SK-N-SH treated with all-trans-retinoic acid at 6 μM for 48 hours (cell line): Measurements from ENCODE around the gene SFMBT1.

ENCODE experiments used
- BACH2 ChIP-seq: fragments of 250-450 bp; sonication (Bioruptor Pico); IDR thresholded peaks from 2 replicates; pipeline ENCODE4 v1.9.0; 2021; ENCODE audit warnings: mild to moderate bottlenecking, borderline replicate concordance
- ESRRG ChIP-seq: fragments of 250-450 bp; sonication (Bioruptor Pico); IDR thresholded peaks from 2 replicates; pipeline ENCODE4 v1.6.1; 2021; ENCODE audit warnings: mild to moderate bottlenecking
- ISL1 ChIP-seq: fragments of 250-450 bp; sonication (Bioruptor Pico); IDR thresholded peaks from 2 replicates; pipeline ENCODE4 v2.1.2; 2022; ENCODE audit warnings: mild to moderate bottlenecking, moderate library complexity
- OSR1 ChIP-seq: fragments of 250-450 bp; sonication (Bioruptor Pico); IDR thresholded peaks from 2 replicates; pipeline ENCODE4 v1.8.0; 2022; ENCODE audit warnings: moderate library complexity, mild to moderate bottlenecking, inconsistent platforms
- RARB ChIP-seq: fragments of 250-450 bp; sonication (Bioruptor Pico); IDR thresholded peaks from 2 replicates; pipeline ENCODE4 v1.8.0; 2021; ENCODE audit warnings: mild to moderate bottlenecking, moderate library complexity
- TCF4 ChIP-seq: fragments of 250-450 bp; sonication (Bioruptor Pico); IDR thresholded peaks from 2 replicates; pipeline ENCODE4 v1.8.0; 2021; ENCODE audit warnings: mild to moderate bottlenecking, moderate library complexity, borderline replicate concordance
- ZFP3 ChIP-seq: fragments of 250-450 bp; sonication (Bioruptor Pico); IDR thresholded peaks from 2 replicates; pipeline ENCODE4 v1.5.0; 2020; ENCODE audit warnings: mild to moderate bottlenecking, moderate library complexity
- ZNF565 ChIP-seq: fragments of 450-650 bp; formaldehyde crosslinking; conservative IDR thresholded peaks from 2 replicates; pipeline ENCODE4 v1.5.0; 2020; ENCODE audit warnings: low read depth, mild to moderate bottlenecking, moderate library complexity
- ZNF8 ChIP-seq: fragments of 450-650 bp; formaldehyde crosslinking; IDR thresholded peaks from 2 replicates; pipeline ENCODE4 v1.5.0; 2020; ENCODE audit warnings: mild to moderate bottlenecking, moderate library complexity
- TF ChIP-seq, protein P1 (sequence below): fragments of 250-450 bp; sonication (Bioruptor Pico); IDR thresholded peaks from 2 replicates; pipeline ENCODE4 v1.8.0; 2020; ENCODE audit warnings: mild to moderate bottlenecking, moderate library complexity, borderline replicate concordance

DNA sequence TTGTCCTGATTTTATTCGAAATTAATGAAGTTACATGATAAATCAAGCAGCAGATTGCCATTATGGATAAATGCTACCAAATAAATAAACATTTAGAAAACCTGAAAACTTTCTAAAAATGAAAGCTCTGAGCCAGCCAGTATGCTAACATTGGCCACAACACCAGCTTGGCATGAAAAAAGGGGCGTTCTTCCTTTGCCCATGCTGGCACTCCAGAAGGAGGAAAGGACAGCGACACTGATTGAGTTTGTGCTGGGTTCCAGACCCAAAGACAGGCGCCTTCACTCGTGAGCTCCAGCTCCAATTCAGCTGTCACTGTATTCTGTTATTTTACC, 153.6 kb downstream of the SFMBT1 start:
- TF ChIP-seq, protein P1, sequence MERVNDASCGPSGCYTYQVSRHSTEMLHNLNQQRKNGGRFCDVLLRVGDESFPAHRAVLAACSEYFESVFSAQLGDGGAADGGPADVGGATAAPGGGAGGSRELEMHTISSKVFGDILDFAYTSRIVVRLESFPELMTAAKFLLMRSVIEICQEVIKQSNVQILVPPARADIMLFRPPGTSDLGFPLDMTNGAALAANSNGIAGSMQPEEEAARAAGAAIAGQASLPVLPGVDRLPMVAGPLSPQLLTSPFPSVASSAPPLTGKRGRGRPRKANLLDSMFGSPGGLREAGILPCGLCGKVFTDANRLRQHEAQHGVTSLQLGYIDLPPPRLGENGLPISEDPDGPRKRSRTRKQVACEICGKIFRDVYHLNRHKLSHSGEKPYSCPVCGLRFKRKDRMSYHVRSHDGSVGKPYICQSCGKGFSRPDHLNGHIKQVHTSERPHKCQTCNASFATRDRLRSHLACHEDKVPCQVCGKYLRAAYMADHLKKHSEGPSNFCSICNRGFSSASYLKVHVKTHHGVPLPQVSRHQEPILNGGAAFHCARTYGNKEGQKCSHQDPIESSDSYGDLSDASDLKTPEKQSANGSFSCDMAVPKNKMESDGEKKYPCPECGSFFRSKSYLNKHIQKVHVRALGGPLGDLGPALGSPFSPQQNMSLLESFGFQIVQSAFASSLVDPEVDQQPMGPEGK (CRISPR knock-in tag), result no peak
- TF ChIP-seq ZNF8 (CRISPR knock-in tag), result no peak
- no peak for TF ChIP-seq RARB
- TF ChIP-seq ZFP3 (CRISPR knock-in tag), result no peak
- no peak for TF ChIP-seq OSR1 (CRISPR knock-in tag)
- no peak for TF ChIP-seq ISL1
- no peak for TF ChIP-seq BACH2 (CRISPR knock-in tag)
- no peak for TF ChIP-seq ESRRG (CRISPR knock-in tag)
- no peak for TF ChIP-seq ZNF565 (CRISPR knock-in tag)
- TF ChIP-seq TCF4 (CRISPR knock-in tag), result no peak
